ENCODE data around the gene BORCS6. TPM values are rescaled to one million over a fixed set of nuclear protein-coding genes. Genes with fewer than 3 reads are reported as not detected.

Gene BORCS6
- total RNA-seq = 8.5 TPM
- long read RNA-seq, transcript BORCS6-201 (1 exons, 2,575 nt) = major isoform, 72 of 72 reads
- long read RNA-seq, partial matches to known transcripts = 0 of 72 reads
- long read RNA-seq, other reads (novel, unspliced or antisense) = 0 of 72 reads

GRCh38 chr17:8189711-8190477, at the start of gene BORCS6:
Gene BORCS6 (minus strand): TSS chr17:8190180. CDS start chr17:8190140, 40 bp downstream.
- DNase-seq (peak; percentile 98), ATAC-seq (ENCODE audit: poor library complexity) (peak; percentile 68)
- intact Hi-C loops (cut with DNase I) = no loop called here

- no peak for ATAC-seq (ENCODE audit: poor library complexity)
- intact Hi-C loops (cut with DNase I) = no loop called here
Measured at GRCh38 chr17:8237886-8238285, 47.9 kb upstream of the BORCS6 start.

GRCh38 chr17:8237175-8237574, 47.2 kb upstream of the BORCS6 start:
- ATAC-seq (ENCODE audit: poor library complexity) (no peak), DNase-seq (no peak)
- intact Hi-C loops (cut with DNase I) = no loop called here

More at GRCh38 chr17:8237886-8238285, 47.9 kb upstream of the BORCS6 start:
- DNase-seq = no peak

GRCh38 chr17:8235676-8236075, 45.7 kb upstream of the BORCS6 start:
- no peak for ATAC-seq (ENCODE audit: poor library complexity)
- intact Hi-C loops (cut with DNase I) = no loop called here
- no peak for DNase-seq

GRCh38 chr17:8234361-8235270, 44.6 kb upstream of the BORCS6 start:
- intact Hi-C loops (cut with DNase I) = no loop called here
- ATAC-seq (ENCODE audit: poor library complexity) (no peak), DNase-seq (no peak)

- DNase-seq (no peak), ATAC-seq (ENCODE audit: poor library complexity) (no peak)
- intact Hi-C loops (cut with DNase I) = no loop called here
Measured at GRCh38 chr17:8231701-8232100, 41.7 kb upstream of the BORCS6 start.

GRCh38 chr17:8227238-8227581, 37.2 kb upstream of the BORCS6 start:
- intact Hi-C loops (cut with DNase I) = no loop called here
- ATAC-seq (ENCODE audit: poor library complexity) = no peak
- peak; percentile 31 for DNase-seq

GRCh38 chr17:8226536-8227237, 36.7 kb upstream of the BORCS6 start:
- ATAC-seq (ENCODE audit: poor library complexity) (peak; percentile 10), DNase-seq (peak; percentile 62)
- intact Hi-C loops (cut with DNase I) = no loop called here

GRCh38 chr17:8225813-8226535, 36.0 kb upstream of the BORCS6 start:
- intact Hi-C loops (cut with DNase I) = no loop called here
- ATAC-seq (ENCODE audit: poor library complexity) = no peak
- DNase-seq = no peak

- no peak for ATAC-seq (ENCODE audit: poor library complexity)
- intact Hi-C loops (cut with DNase I) = no loop called here
- no peak for DNase-seq
Measured at GRCh38 chr17:8224891-8225812, 35.2 kb upstream of the BORCS6 start.

- DNase-seq (peak; percentile 83), ATAC-seq (ENCODE audit: poor library complexity) (peak; percentile 2)
- intact Hi-C loops (cut with DNase I) = no loop called here
Measured at GRCh38 chr17:8223356-8224126, 33.6 kb upstream of the BORCS6 start.

- ATAC-seq (ENCODE audit: poor library complexity) (peak; percentile 67), DNase-seq (peak; percentile 96)
- intact Hi-C loops (cut with DNase I) = loop anchor here (1.0 kb wide), 1 partner anchor 102 kb away; no protein-coding TSS in a partner anchor
Measured at GRCh38 chr17:8222630-8223355, 32.8 kb upstream of the BORCS6 start.

GRCh38 chr17:8222380-8222629, 32.3 kb upstream of the BORCS6 start:
- DNase-seq = no peak
- intact Hi-C loops (cut with DNase I) = loop anchor here (1.0 kb wide), 1 partner anchor 102 kb away; no protein-coding TSS in a partner anchor
- ATAC-seq (ENCODE audit: poor library complexity) = no peak

- ATAC-seq (ENCODE audit: poor library complexity) (peak; percentile 75), DNase-seq (peak; percentile 86)
- intact Hi-C loops (cut with DNase I) = loop anchor here (1.0 to 2.0 kb wide), 2 partner anchors 35 to 102 kb away; no protein-coding TSS in a partner anchor
Measured at GRCh38 chr17:8221663-8222379, 31.8 kb upstream of the BORCS6 start.
